Measurements from ENCODE around the gene PZP. TPM values are rescaled to one million over a fixed set of nuclear protein-coding genes. Genes with fewer than 3 reads are reported as not detected.

The PZP gene
- total and polyA plus RNA-seq, 2 of the 13 experiments (the other 11 are each of a cell fraction or from before 2014, with no cell fraction given): 0.07 to 0.89 TPM

DNA sequence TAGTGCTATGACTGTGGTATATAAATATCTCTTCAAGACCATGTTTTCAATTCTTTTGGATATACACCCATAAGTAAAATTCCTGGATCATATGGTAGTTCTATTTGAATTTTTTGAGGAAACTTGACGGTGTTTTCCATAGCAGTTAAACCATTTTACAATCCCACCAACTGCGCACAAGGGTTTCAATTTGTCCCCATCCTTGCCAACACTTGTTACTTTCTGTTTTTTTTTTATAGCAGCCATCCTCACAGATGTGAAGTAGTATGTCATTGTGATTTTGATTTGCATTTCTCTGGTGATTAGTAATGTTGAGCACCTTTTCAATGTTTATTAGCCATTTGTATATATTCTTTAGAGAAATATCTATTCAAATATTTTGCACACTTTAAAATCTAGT is 78.0 kb downstream of the PZP start:
- peaks cover 83% of the 10 kb centered on the region for H3K4me1 ChIP-seq (ENCODE audit: insufficient read depth, low read length)
- peak; percentile 97 for TF ChIP-seq ZNF7 (CRISPR knock-in tag; IDR thresholded peaks at IDR 0.05)
- TF ChIP-seq CREM (IDR thresholded peaks at IDR 0.05): no peak
- TF ChIP-seq CREM (CRISPR knock-in tag; IDR thresholded peaks at IDR 0.05): no peak
- TF ChIP-seq SP1 (IDR thresholded peaks at IDR 0.05): no peak
- TF ChIP-seq SP1 (CRISPR knock-in tag; IDR thresholded peaks at IDR 0.05): no peak
- no peak for TF ChIP-seq ZFP37 (CRISPR knock-in tag; IDR thresholded peaks at IDR 0.05; ENCODE audit: borderline replicate concordance)
- TF ChIP-seq, protein P1, sequence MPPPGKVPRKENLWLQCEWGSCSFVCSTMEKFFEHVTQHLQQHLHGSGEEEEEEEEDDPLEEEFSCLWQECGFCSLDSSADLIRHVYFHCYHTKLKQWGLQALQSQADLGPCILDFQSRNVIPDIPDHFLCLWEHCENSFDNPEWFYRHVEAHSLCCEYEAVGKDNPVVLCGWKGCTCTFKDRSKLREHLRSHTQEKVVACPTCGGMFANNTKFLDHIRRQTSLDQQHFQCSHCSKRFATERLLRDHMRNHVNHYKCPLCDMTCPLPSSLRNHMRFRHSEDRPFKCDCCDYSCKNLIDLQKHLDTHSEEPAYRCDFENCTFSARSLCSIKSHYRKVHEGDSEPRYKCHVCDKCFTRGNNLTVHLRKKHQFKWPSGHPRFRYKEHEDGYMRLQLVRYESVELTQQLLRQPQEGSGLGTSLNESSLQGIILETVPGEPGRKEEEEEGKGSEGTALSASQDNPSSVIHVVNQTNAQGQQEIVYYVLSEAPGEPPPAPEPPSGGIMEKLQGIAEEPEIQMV (CRISPR knock-in tag; IDR thresholded peaks at IDR 0.05; ENCODE audit: low read depth): no peak
- no peak for TF ChIP-seq ZNF747 (CRISPR knock-in tag; IDR thresholded peaks at IDR 0.05; ENCODE audit: borderline replicate concordance)
- no peak for TF ChIP-seq MTA3 (CRISPR knock-in tag; IDR thresholded peaks at IDR 0.05)
- no peak overlapping the region for H3K27ac ChIP-seq (ENCODE audit: extremely low read length, insufficient read depth, low read length)
- no peak overlapping the region for H3K4me3 ChIP-seq (replicated peaks in 1 of 3; ENCODE audit: insufficient read depth in 1 of 3, low read depth in 2 of 3, low read length in 3 of 3)
- H3K27me3 ChIP-seq (ENCODE audit: control insufficient read depth in 1 of 2, insufficient read depth in 2 of 2, low read length in 2 of 2): no peaks in the 10 kb centered on the region
- DNase-seq (ENCODE audit: low spot score) (no peak), ATAC-seq (no peak), FAIRE-seq (no peak)
- no TSS peak for BruUV-seq (replicated peaks)
- H3K9me3 ChIP-seq (ENCODE audit: low read length): 0 out of 2 replicates have a peak, but pooled peaks cover 4% of the 10 kb centered on the region
- in situ Hi-C loops (cut with HindIII; ENCODE audit: extremely low pct_ligation_motif_present, low pct_unique_long_range_greater_than_20kb): no loop called here
- ChIA-PET CTCF (ENCODE audit: low intra/inter-chr PET ratio, low total read pairs) (no interaction called here), POLR2A (no interaction called here)
- 98% methylated on average over 2 of the region's 2 CpGs for WGBS (ENCODE audit: low lambda C conversion rate)
- no peak overlapping the region for H2AFZ ChIP-seq (ENCODE audit: low read length)
- no peaks in the 10 kb centered on the region for H3K36me3 ChIP-seq (replicated peaks in 1 of 2; ENCODE audit: control insufficient read depth in 1 of 2, insufficient read depth in 2 of 2, low read length in 2 of 2)
- intact Hi-C loops (cut with micrococcal nuclease; ENCODE audit: unreplicated experiment): no loop called here
- H3K79me2 ChIP-seq (ENCODE audit: insufficient read depth, low read length): no peaks in the 10 kb centered on the region
- no peak overlapping the region for H3K4me2 ChIP-seq (ENCODE audit: low read depth, low read length)
- no peak overlapping the region for H3K9ac ChIP-seq (ENCODE audit: insufficient read depth, low read depth, low read length)
- H4K20me1 ChIP-seq (ENCODE audit: insufficient read depth, low read length): no peaks in the 10 kb centered on the region
